GM23248 (cell line): Measurements from ENCODE around the gene BMAL2. TPM values are rescaled to one million over a fixed set of nuclear protein-coding genes. Genes with fewer than 3 reads are reported as not detected.

Source experiments
- DNase-seq: peaks from one replicate; pipeline ENCODE4 v3.0.0-alpha.2; 2015
- H2AFZ ChIP-seq: fragments of 200-600 bp; sonication (generic); 2 replicates; pipeline ENCODE4 v1.6.1; 2016; ENCODE audit warnings: antibody characterized with exemption
- H3F3A ChIP-seq: fragments of 200-600 bp; sonication (generic); 2 replicates; pipeline ENCODE4 v1.6.1; 2016; ENCODE audit warnings: mild to moderate bottlenecking, antibody characterized with exemption, mixed run types; ENCODE audit not compliant: insufficient read depth
- H3K27ac ChIP-seq: fragments of 200-600 bp; sonication (generic); 2 replicates; pipeline ENCODE4 v1.5.1; 2016; ENCODE audit warnings: mild to moderate bottlenecking
- H3K27me3 ChIP-seq: fragments of 200-600 bp; sonication (generic); replicated peaks from 2 replicates; pipeline ENCODE4 v1.6.1; 2016; ENCODE audit warnings: mild to moderate bottlenecking; ENCODE audit not compliant: insufficient read depth
- H3K36me3 ChIP-seq: fragments of 200-600 bp; sonication (generic); 2 replicates; pipeline ENCODE4 v1.6.1; 2016; ENCODE audit warnings: low read depth, mild to moderate bottlenecking
- H3K4me1 ChIP-seq: fragments of 200-600 bp; sonication (generic); 2 replicates; pipeline ENCODE4 v1.6.1; 2016; ENCODE audit warnings: mild to moderate bottlenecking; ENCODE audit not compliant: insufficient read depth
- H3K4me2 ChIP-seq: fragments of 200-600 bp; sonication (generic); one replicate; pipeline ENCODE4 v1.6.1; 2016; ENCODE audit warnings: mild to moderate bottlenecking; ENCODE audit not compliant: unreplicated experiment
- H3K4me3 ChIP-seq: fragments of 200-600 bp; sonication (generic); 2 replicates; pipeline ENCODE4 v1.5.1; 2016; ENCODE audit warnings: mild to moderate bottlenecking
- H3K79me2 ChIP-seq: fragments of 200-600 bp; sonication (generic); 2 replicates; pipeline ENCODE4 v1.6.1; 2016; ENCODE audit warnings: mild to moderate bottlenecking; ENCODE audit not compliant: insufficient read depth
- H3K9ac ChIP-seq: fragments of 200-600 bp; sonication (generic); 2 replicates; pipeline ENCODE4 v1.6.1; 2016; ENCODE audit warnings: mild to moderate bottlenecking
- H3K9me2 ChIP-seq: fragments of 200-600 bp; sonication (generic); 2 replicates; pipeline ENCODE4 v1.6.1; 2016; ENCODE audit warnings: mixed run types, mild to moderate bottlenecking, moderate library complexity; ENCODE audit not compliant: insufficient read depth
- H3K9me3 ChIP-seq: fragments of 200-600 bp; sonication (generic); one replicate; pipeline ENCODE4 v1.6.1; 2017; ENCODE audit warnings: low read depth
- H4K20me1 ChIP-seq: fragments of 200-600 bp; sonication (generic); 2 replicates; pipeline ENCODE4 v1.6.0; 2016; ENCODE audit not compliant: insufficient read depth
- EZH2 ChIP-seq: fragments of 200-600 bp; sonication (generic); IDR thresholded peaks from 2 replicates; pipeline ENCODE4 v1.6.1; 2018; ENCODE audit warnings: antibody characterized with exemption, mild to moderate bottlenecking; ENCODE audit not compliant: insufficient read depth, poor library complexity, severe bottlenecking
- EZH2phosphoT487 ChIP-seq: fragments of 200-600 bp; sonication (generic); IDR thresholded peaks from 2 replicates; pipeline ENCODE4 v1.6.1; 2018; ENCODE audit warnings: antibody characterized with exemption, moderate library complexity, mild to moderate bottlenecking, low read depth; ENCODE audit not compliant: insufficient read depth
- WGBS, 2 experiments: methylation state at CpG; one replicate each; pipeline ENCODE4 v1.1.6; 2015 to 2017; ENCODE audit warnings: low lambda C conversion rate in 2 of 2, low coverage in 1 of 2; ENCODE audit errors: missing lambda C conversion rate in 2 of 2; 5-methylcytosine and 5-hydroxymethylcytosine counted together
- in situ Hi-C: fragments of 300-500 bp; cut with MboI; formaldehyde crosslinking; loops from 2 replicates; pipeline ENCODE4 v1.15.0; 2020
- polyA plus RNA-seq: library from polyadenylated mRNA; unstranded; fragments of >200 nt; fragmentation: Nextera tagmentation; extraction: Ambion mirVana; gene quantifications from 2 replicates; pipeline ENCODE4 v1.2.1, GENCODE V29; 2016
- total RNA-seq: library from RNA; depleted of rRNA; stranded (reverse); fragments of >200 nt; shearing (Covaris generic); gene quantifications from 2 replicates; pipeline ENCODE4 v1.2.3, GENCODE V29; 2014; rRNA removed

Gene BMAL2
- total and polyA plus RNA-seq, 2 experiments from 2014 or later, result 14.9 to 27.3 TPM

DNA sequence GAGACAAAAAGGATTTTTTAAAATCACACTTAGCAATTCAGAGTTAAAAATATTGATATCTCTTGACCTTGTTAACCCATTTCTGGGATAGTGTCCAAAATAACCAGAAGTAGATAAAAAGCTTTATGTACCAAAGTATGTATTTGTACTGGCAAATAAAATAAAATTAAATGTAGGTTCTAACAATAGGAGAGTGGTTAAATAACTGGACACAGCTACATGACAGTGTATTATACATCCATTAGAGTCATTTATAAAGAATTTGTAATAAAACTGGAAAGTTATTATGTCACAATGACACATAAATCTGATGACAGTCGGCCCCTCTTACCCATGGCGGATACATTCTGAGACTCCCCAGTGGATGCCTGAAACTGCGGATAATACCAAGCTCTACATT lies 34.0 kb downstream of the BMAL2 start:
- no peaks in the 10 kb centered on the region for H3K27me3 ChIP-seq
- no peaks in the 10 kb centered on the region for H3K9me3 ChIP-seq
- no peaks in the 10 kb centered on the region for H3K36me3 ChIP-seq
- H3K9me2 ChIP-seq, result no peaks in the 10 kb centered on the region
- no peak overlapping the region for H3K4me2 ChIP-seq
- H3K9ac ChIP-seq, result no peak overlapping the region
- H3K4me3 ChIP-seq, result no peak overlapping the region
- peaks cover 19% of the 10 kb centered on the region for H3F3A ChIP-seq
- peak; percentile 33 for DNase-seq
- TF ChIP-seq EZH2phosphoT487 (no peak), EZH2 (no peak)
- H3K4me1 ChIP-seq, result peaks cover 22% of the 10 kb centered on the region
- in situ Hi-C loops, result no loop called here
- no peak overlapping the region for H2AFZ ChIP-seq
- WGBS, 2 experiments, result 79 to 84% methylated on average over 3 of the region's 3 CpGs
- no peaks in the 10 kb centered on the region for H4K20me1 ChIP-seq
- no peak overlapping the region for H3K27ac ChIP-seq
- H3K79me2 ChIP-seq, result peaks cover 45% of the 10 kb centered on the region

DNA sequence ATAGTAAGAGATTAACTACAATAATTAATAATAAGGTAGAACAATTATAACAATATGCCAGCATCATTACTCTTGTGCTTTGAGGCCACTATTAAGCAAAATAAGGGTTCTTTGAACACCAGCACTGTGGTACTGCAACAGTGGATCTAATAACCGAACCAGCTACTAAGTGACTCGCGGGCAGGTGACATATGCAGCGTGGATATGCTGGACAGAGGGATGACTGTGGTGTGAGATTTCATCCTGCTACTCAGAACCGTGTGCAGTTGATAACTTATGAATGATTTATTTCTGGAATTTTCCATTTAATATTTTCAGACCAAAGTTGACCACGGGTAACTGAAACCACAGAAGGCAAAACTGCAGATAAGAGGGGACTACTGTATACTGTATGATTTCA lies 34.4 kb downstream of the BMAL2 start:
- H3K4me3 ChIP-seq, result no peak overlapping the region
- no peak for TF ChIP-seq EZH2phosphoT487
- TF ChIP-seq EZH2, result no peak
- no peak overlapping the region for H3K9ac ChIP-seq
- DNase-seq, result peak; percentile 15
- peaks cover 18% of the 10 kb centered on the region for H3K4me1 ChIP-seq
- peaks cover 45% of the 10 kb centered on the region for H3K79me2 ChIP-seq
- peaks cover 15% of the 10 kb centered on the region for H3F3A ChIP-seq
- H3K4me2 ChIP-seq, result no peak overlapping the region
- no peaks in the 10 kb centered on the region for H3K27me3 ChIP-seq
- H3K9me3 ChIP-seq, result no peaks in the 10 kb centered on the region
- 87% methylated on average over 6 of the region's 6 CpGs for WGBS, 2 experiments
- no peaks in the 10 kb centered on the region for H3K36me3 ChIP-seq
- no peak overlapping the region for H3K27ac ChIP-seq
- no peak overlapping the region for H2AFZ ChIP-seq
- no peaks in the 10 kb centered on the region for H4K20me1 ChIP-seq
- H3K9me2 ChIP-seq, result no peaks in the 10 kb centered on the region
- in situ Hi-C loops, result no loop called here

- in situ Hi-C loops, result no loop called here
- Histone ChIP-seq H3K9ac (no peak overlapping the region), H3K27ac (no peak overlapping the region), H3K4me2 (no peak overlapping the region), H3K4me3 (no peak overlapping the region), H3K27me3 (no peaks in the 10 kb centered on the region), H3K9me2 (no peaks in the 10 kb centered on the region), H3K79me2 (no peaks in the 10 kb centered on the region), H3K4me1 (peaks cover 7% of the 10 kb centered on the region), H3K9me3 (no peaks in the 10 kb centered on the region), H3K36me3 (no peaks in the 10 kb centered on the region), H3F3A (peaks cover 21% of the 10 kb centered on the region), H2AFZ (no peak overlapping the region), H4K20me1 (no peaks in the 10 kb centered on the region)
- 82 to 84% methylated on average over 9 of the region's 9 CpGs for whole genome bisulfite sequencing, 2 experiments
- TF ChIP-seq EZH2phosphoT487, result no peak
- no peak for TF ChIP-seq EZH2
- no peak for DNase-seq
Measured at GRCh38 chr12:27382171-27382795, 49.6 kb downstream of the BMAL2 start.

Other genes starting within 250 kb of the BMAL2 start
- 16.8 and 38.7 TPM in 2 replicates for gene STK38L, start 88.5 kb upstream of the BMAL2 start, total RNA-seq
- 16.0 and 19.9 TPM in 2 replicates for gene STK38L, start 88.5 kb upstream of the BMAL2 start, polyA plus RNA-seq
- not detected in 2 replicates for gene SMCO2, start 113.9 kb downstream of the BMAL2 start, total RNA-seq
- 0.18 TPM in 1 of 2 replicates, not detected in the other for gene SMCO2, start 113.9 kb downstream of the BMAL2 start, polyA plus RNA-seq
- 99.7 and 101 TPM in 2 replicates for gene PPFIBP1, start 191.4 kb downstream of the BMAL2 start, total RNA-seq
- 80.2 and 86.0 TPM in 2 replicates for gene PPFIBP1, start 191.4 kb downstream of the BMAL2 start, polyA plus RNA-seq